Fibroblast of skin of left biceps (primary cell): ENCODE results near the gene CORO7.
"Not testable (repeated sequence)": the region's sequence is repeated elsewhere in the genome, so short reads cannot be mapped to it uniquely, and the experiment has no call there.

Experiments
- DNase-seq, 2 experiments: peaks; one replicate each; pipeline ENCODE4 v3.0.0-alpha.2; 2013; ENCODE audit warnings: low read depth in 2 of 2

The CORO7 gene

GRCh38 chr16:4402439-4403132 is 13.8 kb downstream of the CORO7 start:
- no peak for DNase-seq

- DNase-seq = no peak
These were observed 14.9 kb downstream of the CORO7 start for GRCh38 chr16:4401510-4401909.

GRCh38 chr16:4401094-4401501 is 15.3 kb downstream of the CORO7 start:
- no peak for DNase-seq

- no peak for DNase-seq
These were observed 17.2 kb downstream of the CORO7 start for GRCh38 chr16:4399001-4399730.

GRCh38 chr16:4395055-4395726 is 21.2 kb downstream of the CORO7 start:
- DNase-seq = no peak

- DNase-seq = not testable (repeated sequence)
These were observed 22.5 kb downstream of the CORO7 start for GRCh38 chr16:4393850-4394249.

- DNase-seq = no peak
These were observed 23.2 kb downstream of the CORO7 start for GRCh38 chr16:4393240-4393600.

- peak; percentile 91 to 93 for DNase-seq
These were observed 23.8 kb downstream of the CORO7 start for GRCh38 chr16:4392382-4393239.

- no peak for DNase-seq
These were observed 24.6 kb downstream of the CORO7 start for GRCh38 chr16:4391631-4392381.

- DNase-seq = no peak
These were observed 25.8 kb downstream of the CORO7 start for GRCh38 chr16:4390266-4391260.

- no peak for DNase-seq
These were observed 27.1 kb downstream of the CORO7 start for GRCh38 chr16:4389051-4389955.

- DNase-seq = no peak
These were observed 27.9 kb downstream of the CORO7 start for GRCh38 chr16:4388271-4389021.

- no peak for DNase-seq
These were observed 28.6 kb downstream of the CORO7 start for GRCh38 chr16:4387781-4388180.

GRCh38 chr16:4386951-4387565 is 29.3 kb downstream of the CORO7 start:
- DNase-seq = no peak

- no peak for DNase-seq
These were observed 30.0 kb downstream of the CORO7 start for GRCh38 chr16:4386451-4386805.

GRCh38 chr16:4385789-4386450 is 30.5 kb downstream of the CORO7 start:
- no peak for DNase-seq

- no peak for DNase-seq
These were observed 31.2 kb downstream of the CORO7 start for GRCh38 chr16:4385066-4385788.
